Hepatocyte (in vitro differentiated cells): ENCODE results near the gene TBXAS1.

Experiments
- CTCF ChIP-seq: fragments of 200-600 bp; sonication (generic); IDR thresholded peaks from 2 replicates; pipeline ENCODE4 v1.5.1; 2016; ENCODE audit warnings: antibody characterized with exemption, mild to moderate bottlenecking; ENCODE audit not compliant: poor library complexity
- EZH2phosphoT487 ChIP-seq: fragments of 200-600 bp; sonication (generic); IDR thresholded peaks from one replicate; pipeline ENCODE4 v1.6.1; 2018; ENCODE audit warnings: antibody characterized with exemption, mild to moderate bottlenecking, low read depth, moderate library complexity; ENCODE audit not compliant: unreplicated experiment, severe bottlenecking

GRCh38 chr7:139994356-139994755, 165.3 kb downstream of the TBXAS1 start:
- no peak for TF ChIP-seq CTCF
- TF ChIP-seq EZH2phosphoT487 = no peak
